Panc1 (cell line): ENCODE measurements around the gene TGFB1I1. TPM values are rescaled to one million over a fixed set of nuclear protein-coding genes. Genes with fewer than 3 reads are reported as not detected.

ENCODE experiments used
- ATAC-seq: fragments of 200-7000 bp; cut with Tn5 transposase; 2 replicates; pipeline ENCODE4 v1.9.1; 2020; ENCODE audit warnings: mild to moderate bottlenecking, moderate library complexity
- BruUV-seq: library from RNA; stranded (reverse); fragments of 400-500 nt; replicated peaks from 2 replicates; lab custom pipeline; 2021; lab: Mats Ljungman, UMichigan
- CTCF ChIA-PET: fragments of 300-600 bp; sonication (Branson Sonifier 250); formaldehyde crosslinking; loops from one replicate; lab custom pipeline; 2022; ENCODE audit warnings: antibody characterized with exemption; lab: Charles Lee
- POLR2A ChIA-PET: fragments of 300-600 bp; sonication (Branson Sonifier 250); formaldehyde crosslinking; loops from one replicate; lab custom pipeline; 2022; ENCODE audit warnings: antibody characterized with exemption; lab: Charles Lee
- DNase-seq: peaks from one replicate; pipeline ENCODE4 v3.0.0-alpha.2; 2010; ENCODE audit warnings: low read depth, low spot score
- H3K27ac ChIP-seq: 2 replicates; pipeline ENCODE4 v1.5.1; 2011; ENCODE audit warnings: mild to moderate bottlenecking, low read length, inconsistent platforms
- H3K27me3 ChIP-seq: fragments of 200-500 bp; sonication (Bioruptor generic); 2 replicates; pipeline ENCODE4 v1.6.0; 2014; ENCODE audit warnings: low read length, inconsistent platforms; ENCODE audit not compliant: control insufficient read depth, insufficient read depth
- H3K36me3 ChIP-seq: fragments of 200-500 bp; sonication (Bioruptor generic); 2 replicates; pipeline ENCODE4 v1.5.1; 2014; ENCODE audit warnings: inconsistent platforms, mild to moderate bottlenecking, low read length, moderate library complexity; ENCODE audit not compliant: control insufficient read depth, insufficient read depth
- H3K4me1 ChIP-seq: 2 replicates; pipeline ENCODE4 v1.5.1; 2011; ENCODE audit warnings: inconsistent platforms, mild to moderate bottlenecking, low read length, moderate library complexity; ENCODE audit not compliant: control insufficient read depth, insufficient read depth
- H3K4me3 ChIP-seq, 2 experiments: 2 replicates each; pipeline ENCODE4 v1.5.1; 2011 to 2012; ENCODE audit warnings: low read depth in 2 of 2, low read length in 2 of 2, mild to moderate bottlenecking in 2 of 2, inconsistent platforms in 1 of 2, moderate library complexity in 1 of 2
- H3K9me3 ChIP-seq: fragments of 200-500 bp; sonication (Bioruptor generic); 2 replicates; pipeline ENCODE4 v1.5.1; 2014; ENCODE audit warnings: low read depth, mild to moderate bottlenecking, inconsistent platforms, low read length, moderate library complexity; ENCODE audit not compliant: control insufficient read depth, insufficient read depth
- CTCF ChIP-seq: fragments of 450-650 bp; IDR thresholded peaks from 2 replicates; pipeline ENCODE4 v1.5.1; 2017; ENCODE audit warnings: mild to moderate bottlenecking
- POLR2AphosphoS5 ChIP-seq: IDR thresholded peaks from 2 replicates; pipeline ENCODE4 v1.6.1; 2012; ENCODE audit warnings: mild to moderate bottlenecking, low read depth, low read length, moderate library complexity
- REST ChIP-seq, 2 experiments: IDR thresholded peaks; 2 replicates each; pipeline ENCODE4 v1.6.1; 2011 to 2012; ENCODE audit warnings: low read depth in 2 of 2, control low read depth in 1 of 2, low read length in 1 of 2, mild to moderate bottlenecking in 1 of 2, moderate library complexity in 1 of 2; ENCODE audit not compliant: insufficient read depth in 1 of 2
- SIN3A ChIP-seq: IDR thresholded peaks from 2 replicates; pipeline ENCODE4 v1.6.1; 2012; ENCODE audit warnings: low read depth, mild to moderate bottlenecking, low read length, moderate library complexity, borderline replicate concordance; ENCODE audit not compliant: insufficient read depth
- TCF7L2 ChIP-seq: IDR thresholded peaks from 2 replicates; pipeline ENCODE4 v1.6.1; 2011; ENCODE audit warnings: mild to moderate bottlenecking, low read depth, low read length, inconsistent platforms
- in situ Hi-C: cut with HindIII; loops from 2 replicates; pipeline ENCODE4 v1.10.0; 2016; ENCODE audit warnings: low sequenced_read_pairs, low pct_unique_long_range_greater_than_20kb
- intact Hi-C: fragments of 100-400 bp; cut with micrococcal nuclease; formaldehyde crosslinking; loops from one replicate; pipeline ENCODE4 v1.10.0; 2022; ENCODE audit not compliant: unreplicated experiment
- total RNA-seq: library from RNA; stranded (reverse); gene quantifications from one replicate; pipeline ENCODE4 v1.2.1, GENCODE V29; 2021; ENCODE audit not compliant: unreplicated experiment

Gene TGFB1I1
- total RNA-seq, 1 experiment from 2014 or later, result 32.5 TPM

- TF ChIP-seq POLR2AphosphoS5 (no peak; the same call in 1 of the 2 replicates), REST (IDR thresholded peaks at IDR 0.05; ENCODE audit: insufficient read depth in 1 of 2, low read depth in 2 of 2, low read length in 1 of 2) (no peak), CTCF (no peak), TCF7L2 (no peak), SIN3A (0 out of 2 replicates have a peak, but pooled peaks have one; percentile 36)
- DNase-seq (no peak), ATAC-seq (peak; percentile 0; the same call in 1 of the 2 replicates)
- ChIA-PET POLR2A (no interaction called here), CTCF (interaction anchor here (0.6 to 0.7 kb wide), 3 partner anchors 74 to 405 kb away, joined by 4 to 7 read pairs (median 7); no protein-coding TSS in a partner anchor)
- Histone ChIP-seq H3K9me3 (no peaks in the 10 kb centered on the region), H3K4me1 (peaks cover 40% of the 10 kb centered on the region), H3K27ac (peak overlapping the region; percentile 94), H3K4me3 (peak overlapping the region; percentile 78 to 93), H3K36me3 (no peaks in the 10 kb centered on the region), H3K27me3 (no peaks in the 10 kb centered on the region)
- in situ Hi-C loops (no loop called here), intact Hi-C loops (loop anchor here (5.0 kb wide), 1 partner anchor 409 kb away; no protein-coding TSS in a partner anchor)
- no TSS peak for BruUV-seq
Measured at GRCh38 chr16:31458073-31458843, 13.7 kb upstream of the TGFB1I1 start.

GRCh38 chr16:31458844-31459686 lies 12.9 kb upstream of the TGFB1I1 start, which contains the start of gene ARMC5:
Gene ARMC5 (plus strand): TSS chr16:31459501. CDS start chr16:31459525, 24 bp downstream.
- no TSS peak for BruUV-seq
- ChIA-PET CTCF (interaction anchor here (0.6 to 0.7 kb wide), 6 partner anchors 12 to 404 kb away, joined by 3 to 7 read pairs (median 5); no protein-coding TSS in a partner anchor), POLR2A (interaction anchor here (0.5 kb wide), 1 partner anchor 54 kb away, joined by 3 read pairs; no protein-coding TSS in a partner anchor)
- in situ Hi-C loops (no loop called here), intact Hi-C loops (loop anchor here (5.0 kb wide), 1 partner anchor 408 kb away; no protein-coding TSS in a partner anchor)
- H3K27me3 ChIP-seq, result no peaks in the 10 kb centered on the region
- H3K4me3 ChIP-seq, result peak within 1 kb of the TSS; percentile 78 to 93
- no peaks in the 10 kb centered on the region for H3K36me3 ChIP-seq
- DNase-seq (peak; percentile 88), ATAC-seq (peak; percentile 92)
- no peaks in the 10 kb centered on the region for H3K9me3 ChIP-seq
- H3K4me1 ChIP-seq, result peaks cover 34% of the 10 kb centered on the region
- H3K27ac ChIP-seq, result peak within 1 kb of the TSS; percentile 94
- TF ChIP-seq REST (IDR thresholded peaks at IDR 0.05; ENCODE audit: insufficient read depth in 1 of 2, low read depth in 2 of 2, low read length in 1 of 2) (peak in 1 of 2 experiments; percentile 17; a peak in 1 of 4 replicates), POLR2AphosphoS5 (no peak; the same call in none of the 2 replicates), CTCF (peak; percentile 87), TCF7L2 (0 out of 2 replicates have a peak, but pooled peaks have one; percentile 36), SIN3A (0 out of 2 replicates have a peak, but pooled peaks have one; percentile 36)
